22Rv1 (cell line): ENCODE results near the gene EGFLAM.

ENCODE experiments used
- H3K27ac ChIP-seq: fragments of 450-650 bp; 2 replicates; pipeline ENCODE4 v1.5.1; 2017
- CTCF ChIP-seq: fragments of 450-650 bp; IDR thresholded peaks from 2 replicates; pipeline ENCODE4 v1.5.1; 2017; ENCODE audit warnings: mild to moderate bottlenecking
- ZFX ChIP-seq: fragments of 450-650 bp; IDR thresholded peaks from 2 replicates; pipeline ENCODE4 v1.6.1; 2017; ENCODE audit warnings: antibody characterized with exemption, borderline replicate concordance

The EGFLAM gene

GRCh38 chr5:38250763-38251448 lies 7.5 kb upstream of the EGFLAM start:
- no peak overlapping the region for H3K27ac ChIP-seq
- TF ChIP-seq ZFX: no peak
- no peak for TF ChIP-seq CTCF

- no peak overlapping the region for H3K27ac ChIP-seq
- no peak for TF ChIP-seq CTCF
- no peak for TF ChIP-seq ZFX
Measured at GRCh38 chr5:38253759-38254158, 4.6 kb upstream of the EGFLAM start.

DNA sequence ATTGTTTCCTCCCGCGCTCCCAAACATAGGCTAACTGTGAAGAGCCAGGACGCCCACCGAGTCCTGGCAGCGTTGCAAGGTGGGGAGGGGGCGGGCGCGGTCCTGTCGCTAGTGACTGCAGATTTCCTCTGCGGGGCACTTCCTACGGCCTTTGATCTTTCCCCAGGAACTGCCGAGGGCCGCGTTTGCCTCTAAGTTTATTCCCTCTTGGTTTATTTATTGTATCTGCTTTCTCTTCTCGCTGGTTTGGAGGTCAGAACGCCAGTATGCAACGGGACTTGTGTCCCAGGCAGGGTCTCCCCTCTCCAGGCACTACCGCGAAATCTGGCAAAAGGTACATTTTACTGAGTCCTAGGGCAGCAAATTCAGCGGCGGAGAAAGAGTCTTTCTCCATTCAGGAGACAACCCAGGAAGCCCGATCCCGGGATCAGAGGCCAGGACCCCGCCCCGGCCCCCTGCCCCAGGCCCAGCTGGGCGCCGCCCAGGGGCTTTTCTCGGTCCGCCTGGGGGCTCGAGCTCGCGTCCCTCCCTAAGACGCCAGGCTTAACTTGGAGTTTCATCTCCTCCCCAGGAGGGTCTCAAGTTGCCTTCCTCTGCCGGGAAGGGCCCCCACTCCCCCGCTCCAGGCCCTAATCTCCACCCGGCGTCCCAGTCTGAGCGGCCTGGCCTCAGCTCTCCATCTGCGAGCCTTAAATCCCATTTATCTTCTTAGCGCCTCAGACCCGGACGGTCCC lies 884 bp upstream of the EGFLAM start:
- H3K27ac ChIP-seq: no peak overlapping the region
- no peak for TF ChIP-seq CTCF
- no peak for TF ChIP-seq ZFX

- no peak overlapping the region for H3K27ac ChIP-seq
- TF ChIP-seq CTCF: no peak
- no peak for TF ChIP-seq ZFX
Measured at GRCh38 chr5:38258042-38258318, 379 bp upstream of the EGFLAM start.

DNA sequence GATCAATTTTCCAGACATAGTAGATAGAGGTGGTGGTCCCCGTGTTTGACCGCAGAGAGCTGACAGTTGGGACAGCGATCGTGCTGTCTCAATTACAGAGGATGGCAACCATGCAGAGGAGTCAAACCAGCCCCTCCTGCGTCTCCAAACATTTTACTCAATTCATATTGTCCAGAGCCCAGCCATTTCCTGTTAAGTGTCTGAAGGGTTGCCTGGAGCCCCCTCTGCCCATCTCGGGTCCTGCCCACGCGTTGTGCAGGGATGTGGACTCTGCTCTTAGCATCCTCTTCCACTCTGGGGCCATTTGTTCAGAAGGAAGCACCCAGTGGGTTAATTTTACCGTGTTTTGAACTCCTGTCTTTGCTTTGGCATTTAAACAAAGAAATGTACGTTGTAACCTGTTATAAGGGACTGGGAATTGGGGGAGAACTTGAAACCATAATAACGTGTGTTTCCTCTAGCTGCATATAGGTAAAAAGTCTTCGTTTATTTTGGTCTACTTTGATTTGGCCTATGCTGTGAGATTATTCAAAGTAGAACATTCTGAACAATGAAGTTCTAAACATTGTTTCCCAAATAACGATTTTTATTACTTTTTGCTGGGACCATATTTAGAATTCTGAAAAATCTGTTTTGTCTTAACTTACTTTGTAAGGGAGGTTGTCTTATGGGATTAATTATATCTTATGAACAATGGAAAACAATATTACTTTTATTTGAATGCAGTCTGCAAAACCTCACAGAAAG lies 876 bp downstream of the EGFLAM start:
- no peak for TF ChIP-seq ZFX
- 0 out of 2 replicates have a peak, but pooled peaks have one; percentile 9 for TF ChIP-seq CTCF
- no peak overlapping the region for H3K27ac ChIP-seq

- TF ChIP-seq ZFX: no peak
- TF ChIP-seq CTCF: no peak
- no peak overlapping the region for H3K27ac ChIP-seq
Measured at GRCh38 chr5:38259809-38260160, 1.4 kb downstream of the EGFLAM start.

DNA sequence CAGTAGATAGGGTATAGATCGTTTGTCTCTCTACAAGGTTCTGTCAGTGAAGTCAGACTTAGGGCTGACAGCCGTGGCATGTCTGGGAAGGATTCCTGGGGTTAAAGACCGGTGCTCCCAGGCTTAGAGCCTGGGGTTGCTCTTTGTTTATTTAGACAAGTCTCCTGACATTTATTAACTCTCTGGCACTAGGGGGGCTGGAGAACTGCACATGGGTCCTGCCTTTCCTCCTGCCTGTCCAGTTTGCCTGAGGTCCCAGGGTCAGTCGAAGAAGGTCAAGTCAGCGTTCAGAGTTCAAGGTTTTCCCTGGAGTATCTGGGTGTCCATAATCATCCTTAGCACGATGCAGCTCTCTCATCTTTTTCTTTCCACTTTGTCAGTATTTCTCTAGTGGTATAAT lies 5.6 kb downstream of the EGFLAM start:
- no peak for TF ChIP-seq CTCF
- TF ChIP-seq ZFX: no peak
- no peak overlapping the region for H3K27ac ChIP-seq
